ENCODE results near the gene FAM83G. TPM values are rescaled to one million over a fixed set of nuclear protein-coding genes. Genes with fewer than 3 reads are reported as not detected.
A peak's percentile ranks its signal among the peaks of the same experiment; 100 is the strongest.

Gene FAM83G
- total RNA-seq, 1 donor from 2014 or later = 12.9 TPM

DNA sequence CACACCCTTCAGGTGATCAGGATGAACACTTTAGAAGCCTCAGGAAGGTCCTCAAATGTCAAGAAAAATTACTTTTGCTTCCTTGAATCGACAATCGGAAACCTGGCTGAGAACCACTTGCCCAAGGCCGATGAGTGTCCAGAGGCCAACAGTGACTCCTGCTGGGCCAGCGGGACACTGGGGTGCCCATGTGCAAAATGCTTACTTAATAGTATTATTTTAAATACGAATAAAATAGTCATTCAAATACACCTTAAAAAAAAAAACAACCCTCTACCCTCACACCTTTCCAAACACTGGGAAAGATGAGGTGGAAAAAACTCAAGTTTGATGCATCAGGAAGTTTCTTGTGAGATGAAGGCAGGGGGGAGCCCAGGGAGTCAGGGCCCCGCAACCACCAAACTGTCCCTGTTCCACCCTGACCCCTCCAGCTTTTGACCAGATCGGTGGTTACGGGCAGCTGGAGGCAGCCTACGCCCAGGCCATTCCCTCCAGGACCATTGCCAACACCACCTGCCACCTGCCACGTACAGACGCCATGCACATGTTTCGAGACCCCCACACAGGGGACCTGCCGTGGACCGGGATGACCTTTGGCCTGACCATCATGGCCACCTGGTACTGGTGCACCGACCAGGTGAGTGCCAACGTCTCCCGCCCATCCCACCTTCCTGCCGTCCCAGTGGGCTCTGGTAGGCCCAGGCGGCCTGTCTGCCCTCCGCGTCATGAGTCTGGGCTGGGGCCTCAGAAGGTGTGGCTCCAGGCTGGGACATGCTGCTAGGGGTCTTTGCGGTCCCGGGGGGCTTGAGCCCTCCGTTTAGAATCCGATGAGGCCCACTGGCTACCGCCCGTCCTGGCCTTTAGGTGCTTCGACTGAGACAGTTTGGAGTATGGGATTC is 33.7 kb downstream of the FAM83G start:
- Histone ChIP-seq H3K4me2 (ENCODE audit: low read length) (no peak overlapping the region), H2AFZ (ENCODE audit: low read depth, low read length) (no peak overlapping the region), H3K4me1 (ENCODE audit: insufficient read depth, low read length) (peaks cover 5% of the 10 kb centered on the region), H3K4me3 (ENCODE audit: insufficient read depth, low read depth, low read length) (no peak overlapping the region), H4K20me1 (ENCODE audit: insufficient read depth, low read length) (peaks cover 19% of the 10 kb centered on the region), H3K9ac (ENCODE audit: low read length) (no peak overlapping the region), H3K27me3 (ENCODE audit: insufficient read depth, low read length) (no peaks in the 10 kb centered on the region), H3K79me2 (ENCODE audit: insufficient read depth, low read length) (peaks cover 10% of the 10 kb centered on the region), H3K9me3 (ENCODE audit: insufficient read depth, low read depth, low read length) (no peaks in the 10 kb centered on the region), H3K27ac (ENCODE audit: low read depth, low read length) (no peak overlapping the region), H3K36me3 (ENCODE audit: insufficient read depth, low read length) (peaks cover 7% of the 10 kb centered on the region)
- H3K4me3 Mint-ChIP-seq (ENCODE audit: unreplicated experiment) = peak overlapping the region; percentile 34
- H3K9me3 Mint-ChIP-seq (ENCODE audit: unreplicated experiment) = no peaks in the 10 kb centered on the region
- no peak overlapping the region for H3K27ac Mint-ChIP-seq (ENCODE audit: unreplicated experiment)
- H3K36me3 Mint-ChIP-seq (ENCODE audit: low read depth, unreplicated experiment) = peaks cover 3% of the 10 kb centered on the region
- no peak for TF ChIP-seq EZH2 (IDR thresholded peaks at IDR 0.05; ENCODE audit: insufficient read depth, low read length)
- TF ChIP-seq, protein P1, sequence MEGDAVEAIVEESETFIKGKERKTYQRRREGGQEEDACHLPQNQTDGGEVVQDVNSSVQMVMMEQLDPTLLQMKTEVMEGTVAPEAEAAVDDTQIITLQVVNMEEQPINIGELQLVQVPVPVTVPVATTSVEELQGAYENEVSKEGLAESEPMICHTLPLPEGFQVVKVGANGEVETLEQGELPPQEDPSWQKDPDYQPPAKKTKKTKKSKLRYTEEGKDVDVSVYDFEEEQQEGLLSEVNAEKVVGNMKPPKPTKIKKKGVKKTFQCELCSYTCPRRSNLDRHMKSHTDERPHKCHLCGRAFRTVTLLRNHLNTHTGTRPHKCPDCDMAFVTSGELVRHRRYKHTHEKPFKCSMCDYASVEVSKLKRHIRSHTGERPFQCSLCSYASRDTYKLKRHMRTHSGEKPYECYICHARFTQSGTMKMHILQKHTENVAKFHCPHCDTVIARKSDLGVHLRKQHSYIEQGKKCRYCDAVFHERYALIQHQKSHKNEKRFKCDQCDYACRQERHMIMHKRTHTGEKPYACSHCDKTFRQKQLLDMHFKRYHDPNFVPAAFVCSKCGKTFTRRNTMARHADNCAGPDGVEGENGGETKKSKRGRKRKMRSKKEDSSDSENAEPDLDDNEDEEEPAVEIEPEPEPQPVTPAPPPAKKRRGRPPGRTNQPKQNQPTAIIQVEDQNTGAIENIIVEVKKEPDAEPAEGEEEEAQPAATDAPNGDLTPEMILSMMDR (IDR thresholded peaks at IDR 0.05; ENCODE audit: insufficient read depth, low read depth, low read length) = no peak
- DNase-seq (ENCODE audit: low read depth) = no peak
- H3K4me1 Mint-ChIP-seq (ENCODE audit: low read depth, unreplicated experiment) = peaks cover 4% of the 10 kb centered on the region
- H3K27me3 Mint-ChIP-seq (ENCODE audit: low read depth, unreplicated experiment) = no peaks in the 10 kb centered on the region
- no peak for FAIRE-seq

DNA sequence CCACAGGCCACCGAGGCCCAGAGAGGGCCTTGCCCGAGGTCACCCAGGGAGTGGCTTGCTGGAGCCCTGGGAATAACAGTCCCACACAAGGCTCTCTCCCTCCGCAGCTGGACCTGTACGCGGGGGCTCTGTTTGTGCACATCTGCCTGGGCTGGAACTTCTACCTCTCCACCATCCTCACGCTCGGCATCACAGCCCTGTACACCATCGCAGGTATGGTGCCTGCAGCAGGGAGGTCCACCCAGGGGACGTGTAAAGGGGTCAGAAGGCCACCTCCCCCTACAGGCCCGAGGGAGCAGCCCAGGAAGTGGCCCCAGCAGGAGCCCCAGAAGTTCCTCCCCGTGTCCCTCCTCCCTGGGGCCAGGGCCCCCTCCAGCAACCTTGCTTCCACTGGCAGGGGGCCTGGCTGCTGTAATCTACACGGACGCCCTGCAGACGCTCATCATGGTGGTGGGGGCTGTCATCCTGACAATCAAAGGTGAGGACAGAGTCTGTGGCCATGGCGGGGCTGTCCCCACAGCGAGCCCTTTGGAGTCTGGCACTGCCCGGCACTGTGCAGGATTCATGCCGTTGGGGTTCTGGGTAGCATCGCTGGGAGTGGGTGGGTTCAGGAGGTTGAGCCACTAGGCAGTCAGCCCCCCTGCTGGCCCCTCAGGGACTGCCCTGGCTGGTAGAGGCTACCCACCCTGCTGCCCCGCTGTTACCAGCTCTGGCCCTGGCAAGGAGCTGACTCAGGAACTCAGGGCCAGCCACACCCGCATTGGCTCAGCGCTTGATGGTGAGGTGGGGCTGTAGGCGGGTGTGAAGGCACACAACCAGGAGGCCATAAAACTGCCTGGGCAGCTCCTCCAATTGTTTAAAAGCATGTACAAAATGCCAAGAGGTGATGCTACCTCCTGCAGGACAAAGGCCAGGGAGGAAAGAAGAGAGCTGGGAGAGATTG is 35.3 kb downstream of the FAM83G start:
- H3K4me1 Mint-ChIP-seq (ENCODE audit: low read depth, unreplicated experiment) = peaks cover 4% of the 10 kb centered on the region
- no peaks in the 10 kb centered on the region for H3K9me3 Mint-ChIP-seq (ENCODE audit: unreplicated experiment)
- Histone ChIP-seq H3K4me3 (ENCODE audit: insufficient read depth, low read depth, low read length) (no peak overlapping the region), H3K27ac (ENCODE audit: low read depth, low read length) (no peak overlapping the region), H3K36me3 (ENCODE audit: insufficient read depth, low read length) (peaks cover 3% of the 10 kb centered on the region), H3K4me1 (ENCODE audit: insufficient read depth, low read length) (peaks cover 5% of the 10 kb centered on the region), H3K9me3 (ENCODE audit: insufficient read depth, low read depth, low read length) (no peaks in the 10 kb centered on the region), H3K9ac (ENCODE audit: low read length) (no peak overlapping the region), H3K4me2 (ENCODE audit: low read length) (no peak overlapping the region), H3K79me2 (ENCODE audit: insufficient read depth, low read length) (peaks cover 4% of the 10 kb centered on the region), H2AFZ (ENCODE audit: low read depth, low read length) (no peak overlapping the region), H4K20me1 (ENCODE audit: insufficient read depth, low read length) (peaks cover 9% of the 10 kb centered on the region), H3K27me3 (ENCODE audit: insufficient read depth, low read length) (no peaks in the 10 kb centered on the region)
- peaks cover 1% of the 10 kb centered on the region for H3K36me3 Mint-ChIP-seq (ENCODE audit: low read depth, unreplicated experiment)
- no peak for TF ChIP-seq EZH2 (IDR thresholded peaks at IDR 0.05; ENCODE audit: insufficient read depth, low read length)
- TF ChIP-seq, protein P1 (IDR thresholded peaks at IDR 0.05; ENCODE audit: insufficient read depth, low read depth, low read length) = no peak
- H3K27me3 Mint-ChIP-seq (ENCODE audit: low read depth, unreplicated experiment) = no peaks in the 10 kb centered on the region
- no peak for FAIRE-seq
- no peak overlapping the region for H3K4me3 Mint-ChIP-seq (ENCODE audit: unreplicated experiment)
- DNase-seq (ENCODE audit: low read depth) = no peak
- no peak overlapping the region for H3K27ac Mint-ChIP-seq (ENCODE audit: unreplicated experiment)

Measured in astrocyte (in vitro differentiated cells and primary cell).